Breast epithelium (tissue), 4 donors: ENCODE measurements around the gene ACTR1B. TPM values are rescaled to one million over a fixed set of nuclear protein-coding genes. Genes with fewer than 3 reads are reported as not detected.
A peak's percentile ranks its signal among the peaks of the same experiment; 100 is the strongest.
"Not testable (repeated sequence)": the region's sequence is repeated elsewhere in the genome, so short reads cannot be mapped to it uniquely, and the experiment has no call there.

ENCODE experiments used
- DNase-seq, 2 donors: peaks; one replicate each; pipeline ENCODE4 v3.0.0-alpha.2; 2019; ENCODE audit warnings: low spot score in 2 of 2
- H3K27ac ChIP-seq, 2 donors: fragments of 200-600 bp; sonication (generic) in 1 of 2; one replicate each; pipeline ENCODE4 v1.5.1; 2016 to 2019; ENCODE audit warnings: mild to moderate bottlenecking in 1 of 2
- H3K27me3 ChIP-seq, 2 donors: fragments of 200-600 bp; sonication (generic) in 1 of 2; one replicate each; pipeline versions ENCODE4 v1.5.1 to v1.6.0; 2017 to 2019; ENCODE audit warnings: control low read depth in 1 of 2, mild to moderate bottlenecking in 1 of 2
- H3K36me3 ChIP-seq: fragments of 200-600 bp; one replicate; pipeline ENCODE4 v1.5.1; 2019
- H3K4me1 ChIP-seq, 2 donors: fragments of 200-600 bp; sonication (generic); one replicate each; pipeline ENCODE4 v1.5.1; 2016 to 2019; ENCODE audit warnings: control low read depth in 1 of 2
- H3K4me3 ChIP-seq, 3 donors: fragments of 200-600 bp; sonication (generic); 1 replicate in 2 of 3; 2 replicates in 1 of 3; pipeline ENCODE4 v1.5.1; 2016 to 2019; ENCODE audit warnings: mild to moderate bottlenecking in 3 of 3, moderate library complexity in 2 of 3
- H3K9me3 ChIP-seq, 2 donors: fragments of 200-600 bp; sonication (generic) in 1 of 2; one replicate each; pipeline ENCODE4 v1.5.1; 2016 to 2019; ENCODE audit warnings: control low read depth in 1 of 2
- POLR2A ChIP-seq: fragments of 450-650 bp; IDR thresholded peaks from one replicate; pipeline ENCODE4 v1.6.1; 2016; ENCODE audit warnings: antibody characterized with exemption, mild to moderate bottlenecking, moderate library complexity
- POLR2AphosphoS5 ChIP-seq, 3 donors: sonication (generic); formaldehyde crosslinking; IDR thresholded peaks; one replicate each; pipeline ENCODE4 v1.6.1; 2017; ENCODE audit warnings: antibody characterized with exemption in 3 of 3
- intact Hi-C: fragments of 100-400 bp; cut with DNase I; formaldehyde crosslinking; loops from one replicate; pipeline ENCODE4 v1.15.1; 2023; ENCODE audit warnings: low total_unique reads
- total RNA-seq, 3 donors: library from RNA; depleted of rRNA; stranded (reverse); fragments of >200 nt; gene quantifications; one replicate each; pipeline ENCODE4 v1.1.0, GENCODE V29; 2016
- TF ChIP-seq, protein P1 (sequence below), 3 donors: fragments of 450-650 bp; IDR thresholded peaks; one replicate each; pipeline ENCODE4 v1.5.1; 2016 to 2017; ENCODE audit warnings: antibody characterized with exemption in 3 of 3, mild to moderate bottlenecking in 3 of 3, moderate library complexity in 3 of 3

The ACTR1B gene
- total RNA-seq: 10 to 100 TPM; 59.6 to 74.6 (median 61.9) TPM

DNA sequence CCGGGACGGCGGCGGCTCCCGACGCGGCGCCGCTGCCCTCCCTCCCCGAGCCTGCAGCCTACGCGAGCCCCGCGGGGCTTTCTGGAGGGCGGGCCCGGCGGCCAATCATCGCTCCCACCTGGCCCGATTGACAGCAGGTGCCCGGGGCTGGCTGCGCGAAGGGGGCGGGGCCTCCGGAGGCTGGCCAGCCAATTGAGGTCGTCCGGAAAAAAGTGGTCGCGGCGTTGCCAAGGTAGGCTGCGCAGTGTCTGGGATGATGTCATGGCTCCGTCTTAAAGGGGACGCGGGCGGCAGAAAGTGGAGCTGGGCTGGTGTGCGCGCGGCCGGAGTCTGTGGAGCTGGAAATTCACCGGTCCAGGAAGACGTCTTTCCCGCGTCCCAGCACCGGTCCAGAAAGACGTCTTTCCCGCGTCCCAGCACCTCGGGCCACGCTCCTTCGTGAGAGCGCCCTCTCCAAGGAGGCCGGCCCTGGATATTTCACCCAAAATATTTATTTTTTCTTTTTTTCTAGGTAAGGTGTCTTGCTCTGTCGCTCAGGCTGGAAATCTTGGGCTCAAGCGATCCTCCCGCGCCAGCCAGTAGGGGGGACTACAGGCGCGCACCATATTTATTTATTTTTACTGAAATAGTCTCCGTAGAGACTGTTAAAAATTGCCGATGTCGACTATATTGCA lies at the start of gene ACTR1B:
Gene ACTR1B, minus strand, starts transcription at position 83 of the 674 bp plus-strand sequence. CDS start 154 bp downstream, outside the sequence.
- Histone ChIP-seq H3K9me3 (no peaks in the 10 kb centered on the region), H3K4me3 (peak within 1 kb of the TSS; percentile 73 to 81 (median 77)), H3K27me3 (no peaks in the 10 kb centered on the region), H3K27ac (peak within 1 kb of the TSS; percentile 97 to 98), H3K4me1 (peaks cover 3 to 16% of the 10 kb centered on the region in 2 donors), H3K36me3 (peaks cover 2% of the 10 kb centered on the region)
- peak in 2 of 3 donors; percentile 78 to 84 for TF ChIP-seq POLR2AphosphoS5 (IDR thresholded peaks at IDR 0.05)
- TF ChIP-seq, protein P1, sequence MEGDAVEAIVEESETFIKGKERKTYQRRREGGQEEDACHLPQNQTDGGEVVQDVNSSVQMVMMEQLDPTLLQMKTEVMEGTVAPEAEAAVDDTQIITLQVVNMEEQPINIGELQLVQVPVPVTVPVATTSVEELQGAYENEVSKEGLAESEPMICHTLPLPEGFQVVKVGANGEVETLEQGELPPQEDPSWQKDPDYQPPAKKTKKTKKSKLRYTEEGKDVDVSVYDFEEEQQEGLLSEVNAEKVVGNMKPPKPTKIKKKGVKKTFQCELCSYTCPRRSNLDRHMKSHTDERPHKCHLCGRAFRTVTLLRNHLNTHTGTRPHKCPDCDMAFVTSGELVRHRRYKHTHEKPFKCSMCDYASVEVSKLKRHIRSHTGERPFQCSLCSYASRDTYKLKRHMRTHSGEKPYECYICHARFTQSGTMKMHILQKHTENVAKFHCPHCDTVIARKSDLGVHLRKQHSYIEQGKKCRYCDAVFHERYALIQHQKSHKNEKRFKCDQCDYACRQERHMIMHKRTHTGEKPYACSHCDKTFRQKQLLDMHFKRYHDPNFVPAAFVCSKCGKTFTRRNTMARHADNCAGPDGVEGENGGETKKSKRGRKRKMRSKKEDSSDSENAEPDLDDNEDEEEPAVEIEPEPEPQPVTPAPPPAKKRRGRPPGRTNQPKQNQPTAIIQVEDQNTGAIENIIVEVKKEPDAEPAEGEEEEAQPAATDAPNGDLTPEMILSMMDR (IDR thresholded peaks at IDR 0.05): peak; percentile 49 to 73 (median 54)
- TF ChIP-seq POLR2A: peak; percentile 47
- intact Hi-C loops: no loop called here
- DNase-seq: peak; percentile 98 to 99

- Histone ChIP-seq H3K4me1 (no peaks in the 10 kb centered on the region), H3K27ac (no peak overlapping the region), H3K27me3 (no peaks in the 10 kb centered on the region), H3K36me3 (no peaks in the 10 kb centered on the region), H3K9me3 (no peaks in the 10 kb centered on the region), H3K4me3 (no peak overlapping the region)
- TF ChIP-seq, protein P1 (IDR thresholded peaks at IDR 0.05): no peak
- TF ChIP-seq POLR2AphosphoS5 (IDR thresholded peaks at IDR 0.05) (no peak), POLR2A (no peak)
- intact Hi-C loops: no loop called here
- DNase-seq: no peak
These were observed 49.0 kb upstream of the ACTR1B start for GRCh38 chr2:97712693-97713295.

DNA sequence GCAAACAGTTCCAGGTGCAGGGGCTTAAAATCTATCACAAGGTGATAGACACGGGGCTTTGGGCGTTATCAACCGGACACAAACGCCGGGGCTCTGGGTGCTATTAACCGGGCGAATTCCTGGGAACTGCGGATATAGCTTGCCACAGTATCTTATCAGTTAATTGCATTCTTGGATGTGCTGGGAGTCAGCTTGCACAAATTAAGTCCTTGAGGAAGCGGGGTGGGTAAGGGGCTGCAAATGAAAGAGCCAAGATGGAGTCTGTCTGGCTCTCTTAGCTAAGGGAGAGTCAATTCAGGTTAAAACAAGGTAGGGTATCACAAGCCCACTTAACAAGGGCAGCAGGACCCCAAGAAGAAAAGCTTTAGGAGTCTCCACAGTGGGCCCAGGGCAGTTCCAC lies 48.3 kb upstream of the ACTR1B start:
- DNase-seq, H3K36me3 ChIP-seq, H3K4me3 ChIP-seq, H3K27me3 ChIP-seq, H3K27ac ChIP-seq, H3K9me3 ChIP-seq, H3K4me1 ChIP-seq, intact Hi-C loops: not testable (repeated sequence)

DNA sequence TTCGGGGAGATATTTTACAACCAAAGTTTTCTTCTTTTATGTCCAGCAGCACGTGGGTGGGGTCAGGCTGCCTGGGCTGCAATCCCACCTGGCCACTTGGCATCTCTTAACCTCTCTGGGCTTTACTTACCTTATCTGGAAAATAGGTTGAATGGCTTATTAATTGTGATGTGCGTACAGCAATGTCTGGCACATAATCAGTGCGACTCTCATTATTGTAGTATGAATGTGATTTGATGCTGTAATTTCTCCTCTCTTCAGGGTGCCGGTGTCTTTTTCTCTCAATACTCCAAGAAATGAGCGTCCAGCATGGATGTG lies 47.5 kb upstream of the ACTR1B start:
- Histone ChIP-seq H3K27me3 (no peaks in the 10 kb centered on the region), H3K36me3 (no peaks in the 10 kb centered on the region), H3K9me3 (no peaks in the 10 kb centered on the region), H3K27ac (no peak overlapping the region), H3K4me3 (no peak overlapping the region), H3K4me1 (no peaks in the 10 kb centered on the region)
- DNase-seq: no peak
- intact Hi-C loops: no loop called here
- TF ChIP-seq POLR2AphosphoS5 (IDR thresholded peaks at IDR 0.05): no peak
- no peak for TF ChIP-seq POLR2A
- TF ChIP-seq, protein P1 (IDR thresholded peaks at IDR 0.05): no peak

- Histone ChIP-seq H3K27me3 (no peaks in the 10 kb centered on the region), H3K9me3 (no peaks in the 10 kb centered on the region)
- DNase-seq: no peak
These were observed 44.8 kb upstream of the ACTR1B start for GRCh38 chr2:97708608-97709007.

More at GRCh38 chr2:97708608-97709007, 44.8 kb upstream of the ACTR1B start:
- intact Hi-C loops: no loop called here
- TF ChIP-seq POLR2A: no peak
- no peak for TF ChIP-seq POLR2AphosphoS5 (IDR thresholded peaks at IDR 0.05)
- TF ChIP-seq, protein P1 (IDR thresholded peaks at IDR 0.05): no peak
- no peaks in the 10 kb centered on the region for H3K36me3 ChIP-seq
- H3K27ac ChIP-seq: no peak overlapping the region
- no peak overlapping the region for H3K4me3 ChIP-seq
- no peaks in the 10 kb centered on the region for H3K4me1 ChIP-seq
